Caco-2 (cell line): ENCODE results near the gene PHC3. TPM values are rescaled to one million over a fixed set of nuclear protein-coding genes. Genes with fewer than 3 reads are reported as not detected.
A peak's percentile ranks its signal among the peaks of the same experiment; 100 is the strongest.

ENCODE experiments used
- Bru-seq: library from RNA; stranded (reverse); fragments of 400-500 nt; gene quantifications from one replicate; lab custom pipeline; 2021; lab: Mats Ljungman, UMichigan
- BruChase-seq, 2 experiments: library from RNA; stranded (reverse); fragments of 400-500 nt; gene quantifications; one replicate each; lab custom pipeline; 2021; lab: Mats Ljungman, UMichigan
- BruUV-seq: library from RNA; stranded (reverse); fragments of 400-500 nt; replicated peaks from 2 replicates; lab custom pipeline; 2021; lab: Mats Ljungman, UMichigan
- CTCF ChIA-PET: fragments of 300-600 bp; sonication (Branson Sonifier 250); formaldehyde crosslinking; loops from one replicate; lab custom pipeline; 2022; ENCODE audit warnings: antibody characterized with exemption; lab: Charles Lee
- POLR2A ChIA-PET: fragments of 300-600 bp; sonication (Branson Sonifier 250); formaldehyde crosslinking; loops from one replicate; lab custom pipeline; 2022; ENCODE audit warnings: antibody characterized with exemption; lab: Charles Lee
- DNase-seq, 2 experiments: peaks; one replicate each; pipeline versions ENCODE4 v3.0.0 to v3.0.0-alpha.2; 2020 to 2022
- H3K27me3 ChIP-seq: replicated peaks from 2 replicates; pipeline ENCODE4 v1.6.0; 2011; ENCODE audit warnings: low read length; ENCODE audit not compliant: control insufficient read depth, insufficient read depth
- H3K36me3 ChIP-seq: 2 replicates; pipeline ENCODE4 v1.5.1; 2011; ENCODE audit warnings: low read length; ENCODE audit not compliant: control insufficient read depth, insufficient read depth
- H3K4me1 ChIP-seq: fragments of 250-450 bp; sonication (Bioruptor Pico); 2 replicates; pipeline ENCODE4 v1.5.1; 2020; ENCODE audit warnings: mild to moderate bottlenecking
- H3K4me3 ChIP-seq: 2 replicates; pipeline ENCODE4 v1.5.1; 2011; ENCODE audit warnings: low read depth, mild to moderate bottlenecking, control low read depth, low read length
- H3K9me3 ChIP-seq: fragments of 250-450 bp; sonication (Bioruptor Pico); 2 replicates; pipeline ENCODE4 v1.5.1; 2020; ENCODE audit warnings: mild to moderate bottlenecking, moderate library complexity
- H3K27ac Mint-ChIP-seq: one replicate; pipeline ENCODE4 v1.8.0; 2022; ENCODE audit warnings: mixed read lengths; ENCODE audit not compliant: unreplicated experiment
- H3K27me3 Mint-ChIP-seq: one replicate; pipeline ENCODE4 v1.8.0; 2022; ENCODE audit warnings: mixed read lengths; ENCODE audit not compliant: insufficient read depth, unreplicated experiment
- H3K36me3 Mint-ChIP-seq: one replicate; pipeline ENCODE4 v1.8.0; 2022; ENCODE audit warnings: mild to moderate bottlenecking, mixed read lengths; ENCODE audit not compliant: insufficient read depth, unreplicated experiment
- H3K4me1 Mint-ChIP-seq: one replicate; pipeline ENCODE4 v1.8.0; 2022; ENCODE audit warnings: low read depth, mixed read lengths; ENCODE audit not compliant: unreplicated experiment
- H3K4me3 Mint-ChIP-seq: one replicate; pipeline ENCODE4 v1.8.0; 2022; ENCODE audit warnings: mild to moderate bottlenecking, moderate library complexity, mixed read lengths; ENCODE audit not compliant: unreplicated experiment
- H3K9me3 Mint-ChIP-seq: one replicate; pipeline ENCODE4 v1.8.0; 2022; ENCODE audit warnings: mixed read lengths; ENCODE audit not compliant: unreplicated experiment
- CTCF ChIP-seq, 2 experiments: fragments of 200-600 bp in 1 of 2; IDR thresholded peaks; 1 replicate in 1 of 2; 2 replicates in 1 of 2; pipeline versions ENCODE4 v1.5.1 to v1.8.0; 2011 to 2022; ENCODE audit warnings: antibody characterized with exemption in 1 of 2, control low read depth in 1 of 2, inconsistent platforms in 1 of 2, low read depth in 1 of 2, low read length in 1 of 2, mild to moderate bottlenecking in 1 of 2, moderate library complexity in 1 of 2; ENCODE audit not compliant: insufficient read depth in 1 of 2, severe bottlenecking in 1 of 2, unreplicated experiment in 1 of 2
- intact Hi-C: fragments of 100-400 bp; cut with micrococcal nuclease; formaldehyde crosslinking; loops from one replicate; pipeline ENCODE4 v1.10.0; 2022; ENCODE audit not compliant: unreplicated experiment
- long read RNA-seq: library from polyadenylated mRNA; stranded (forward); transcript quantifications from one replicate; pipeline ENCODE4 v2.0.0, GENCODE V29; 2022
- total RNA-seq: library from RNA; stranded (reverse); gene quantifications from 2 replicates; pipeline ENCODE4 v1.2.3, GENCODE V29; 2022

The PHC3 gene, protein sequence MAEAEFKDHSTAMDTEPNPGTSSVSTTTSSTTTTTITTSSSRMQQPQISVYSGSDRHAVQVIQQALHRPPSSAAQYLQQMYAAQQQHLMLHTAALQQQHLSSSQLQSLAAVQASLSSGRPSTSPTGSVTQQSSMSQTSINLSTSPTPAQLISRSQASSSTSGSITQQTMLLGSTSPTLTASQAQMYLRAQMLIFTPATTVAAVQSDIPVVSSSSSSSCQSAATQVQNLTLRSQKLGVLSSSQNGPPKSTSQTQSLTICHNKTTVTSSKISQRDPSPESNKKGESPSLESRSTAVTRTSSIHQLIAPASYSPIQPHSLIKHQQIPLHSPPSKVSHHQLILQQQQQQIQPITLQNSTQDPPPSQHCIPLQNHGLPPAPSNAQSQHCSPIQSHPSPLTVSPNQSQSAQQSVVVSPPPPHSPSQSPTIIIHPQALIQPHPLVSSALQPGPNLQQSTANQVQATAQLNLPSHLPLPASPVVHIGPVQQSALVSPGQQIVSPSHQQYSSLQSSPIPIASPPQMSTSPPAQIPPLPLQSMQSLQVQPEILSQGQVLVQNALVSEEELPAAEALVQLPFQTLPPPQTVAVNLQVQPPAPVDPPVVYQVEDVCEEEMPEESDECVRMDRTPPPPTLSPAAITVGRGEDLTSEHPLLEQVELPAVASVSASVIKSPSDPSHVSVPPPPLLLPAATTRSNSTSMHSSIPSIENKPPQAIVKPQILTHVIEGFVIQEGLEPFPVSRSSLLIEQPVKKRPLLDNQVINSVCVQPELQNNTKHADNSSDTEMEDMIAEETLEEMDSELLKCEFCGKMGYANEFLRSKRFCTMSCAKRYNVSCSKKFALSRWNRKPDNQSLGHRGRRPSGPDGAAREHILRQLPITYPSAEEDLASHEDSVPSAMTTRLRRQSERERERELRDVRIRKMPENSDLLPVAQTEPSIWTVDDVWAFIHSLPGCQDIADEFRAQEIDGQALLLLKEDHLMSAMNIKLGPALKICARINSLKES
- total RNA-seq (29.8 and 37.7 TPM in 2 replicates), Bru-seq, nascent RNA (percentile 87 among the genes with signal in this experiment), BruChase-seq, experiment 1, labeled RNA remaining after a 2-hour chase (percentile 88 among the genes with signal in this experiment), BruChase-seq, experiment 2, labeled RNA remaining after a 6-hour chase (percentile 81 among the genes with signal in this experiment)
- long read RNA-seq, partial matches to known transcripts: 0 of 10 reads
- long read RNA-seq, other reads (novel, unspliced or antisense): 10 of 10 reads

GRCh38 chr3:170180908-170181885, at the start of gene PHC3:
TSS of gene PHC3 (minus strand) at chr3:170181733. CDS start at chr3:170181715, 18 bp downstream.
- peaks cover 10% of the 10 kb centered on the region for H3K4me1 ChIP-seq
- Mint-ChIP-seq H3K36me3 (peaks cover 35% of the 10 kb centered on the region), H3K4me3 (peak within 1 kb of the TSS; percentile 95), H3K9me3 (no peaks in the 10 kb centered on the region), H3K27ac (peak within 1 kb of the TSS; percentile 97), H3K27me3 (no peaks in the 10 kb centered on the region), H3K4me1 (peaks cover 12% of the 10 kb centered on the region)
- H3K36me3 ChIP-seq: no peaks in the 10 kb centered on the region
- H3K27me3 ChIP-seq: no peaks in the 10 kb centered on the region
- H3K4me3 ChIP-seq: peak within 1 kb of the TSS; percentile 54
- DNase-seq: peak; percentile 93 to 95
- intact Hi-C loops: loop anchor here (1.0 to 10.0 kb wide), 3 partner anchors 41 to 176 kb away; partner anchors contain the start of genes PRKCI and SKIL
- H3K9me3 ChIP-seq: no peaks in the 10 kb centered on the region
- peak in 1 of 2 experiments; percentile 8 for TF ChIP-seq CTCF (IDR thresholded peaks at IDR 0.05; ENCODE audit: insufficient read depth in 1 of 2, low read depth in 1 of 2, low read length in 1 of 2, severe bottlenecking in 1 of 2, unreplicated experiment in 1 of 2)
- ChIA-PET POLR2A (no interaction called here), CTCF (interaction anchor here (0.6 kb wide), 1 partner anchor 349 kb away, joined by 4 read pairs; no protein-coding TSS in a partner anchor)
- no TSS peak for BruUV-seq

DNA sequence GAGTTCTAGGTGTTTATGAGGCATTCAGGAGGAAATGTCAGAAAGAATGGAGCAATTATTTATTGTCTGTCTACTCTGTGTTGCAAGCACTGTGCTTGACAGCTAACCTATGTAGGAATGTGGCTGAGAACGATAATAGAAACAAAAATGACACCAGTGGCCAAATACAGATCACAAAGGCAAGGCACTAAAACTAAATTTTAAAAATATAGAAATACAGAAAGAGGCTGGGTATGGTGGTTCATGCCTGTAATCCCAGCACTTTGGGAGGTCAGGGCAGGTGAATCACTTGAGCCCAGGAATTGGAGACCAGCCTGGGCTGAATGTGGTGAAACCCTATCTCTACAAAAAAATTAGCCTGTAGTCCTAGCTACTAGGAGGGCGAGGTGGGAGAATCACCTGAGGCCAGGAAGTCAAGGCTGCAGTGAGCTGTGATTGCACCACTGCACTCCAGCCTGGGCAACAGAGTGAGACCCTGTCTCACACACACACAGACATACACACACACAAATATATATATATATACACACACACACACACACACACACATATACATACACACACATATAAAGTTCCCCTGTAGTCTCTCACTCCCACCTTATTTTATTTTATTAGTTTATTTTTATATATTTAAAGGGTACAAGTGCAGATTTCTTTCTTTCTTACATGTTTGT, 46.7 kb upstream of the PHC3 start:
- POLR2A ChIA-PET: no interaction called here
- no peaks in the 10 kb centered on the region for H3K36me3 ChIP-seq
- no peak overlapping the region for H3K4me3 ChIP-seq
- no peak overlapping the region for H3K27ac Mint-ChIP-seq
- no peak for DNase-seq
- H3K27me3 ChIP-seq: no peaks in the 10 kb centered on the region
- no peaks in the 10 kb centered on the region for H3K36me3 Mint-ChIP-seq
- no peaks in the 10 kb centered on the region for H3K9me3 ChIP-seq
- H3K4me3 Mint-ChIP-seq: no peak overlapping the region
- intact Hi-C loops: no loop called here
- no peaks in the 10 kb centered on the region for H3K9me3 Mint-ChIP-seq
- 0 out of 2 replicates have a peak, but pooled peaks cover 6% of the 10 kb centered on the region for H3K4me1 ChIP-seq
- CTCF ChIA-PET: no interaction called here
- H3K4me1 Mint-ChIP-seq: no peaks in the 10 kb centered on the region
- no TSS peak for BruUV-seq
- no peaks in the 10 kb centered on the region for H3K27me3 Mint-ChIP-seq
- no peak for TF ChIP-seq CTCF (IDR thresholded peaks at IDR 0.05; ENCODE audit: insufficient read depth in 1 of 2, low read depth in 1 of 2, low read length in 1 of 2, severe bottlenecking in 1 of 2, unreplicated experiment in 1 of 2)
